HG02571 (cell line): ENCODE data around the gene CHRNB1.
"Not testable (repeated sequence)": the region's sequence is repeated elsewhere in the genome, so short reads cannot be mapped to it uniquely, and the experiment has no call there.

Experiments
- ATAC-seq: cut with Tn5 transposase; IDR thresholded peaks from one replicate; pipeline ENCODE4 v1.9.1; 2021; ENCODE audit warnings: mild to moderate bottlenecking, moderate library complexity; ENCODE audit not compliant: unreplicated experiment

CHRNB1 gene

DNA sequence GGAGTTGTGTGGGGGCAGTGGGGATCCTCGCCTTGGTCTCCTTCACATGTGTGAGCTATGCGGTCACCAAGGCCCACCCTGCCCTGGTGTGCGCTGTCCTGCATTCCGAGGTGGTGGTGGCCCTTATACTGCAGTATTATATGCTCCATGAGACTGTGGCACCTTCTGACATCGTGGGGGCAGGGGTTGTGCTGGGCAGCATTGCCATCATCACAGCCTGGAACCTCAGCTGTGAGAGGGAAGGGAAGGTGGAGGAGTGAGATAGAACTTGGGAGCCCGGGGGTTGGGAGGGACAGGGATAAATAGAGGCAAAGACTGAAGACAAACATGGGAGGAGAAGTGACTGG lies 37.9 kb downstream of the CHRNB1 start:
- not testable (repeated sequence) for ATAC-seq

DNA sequence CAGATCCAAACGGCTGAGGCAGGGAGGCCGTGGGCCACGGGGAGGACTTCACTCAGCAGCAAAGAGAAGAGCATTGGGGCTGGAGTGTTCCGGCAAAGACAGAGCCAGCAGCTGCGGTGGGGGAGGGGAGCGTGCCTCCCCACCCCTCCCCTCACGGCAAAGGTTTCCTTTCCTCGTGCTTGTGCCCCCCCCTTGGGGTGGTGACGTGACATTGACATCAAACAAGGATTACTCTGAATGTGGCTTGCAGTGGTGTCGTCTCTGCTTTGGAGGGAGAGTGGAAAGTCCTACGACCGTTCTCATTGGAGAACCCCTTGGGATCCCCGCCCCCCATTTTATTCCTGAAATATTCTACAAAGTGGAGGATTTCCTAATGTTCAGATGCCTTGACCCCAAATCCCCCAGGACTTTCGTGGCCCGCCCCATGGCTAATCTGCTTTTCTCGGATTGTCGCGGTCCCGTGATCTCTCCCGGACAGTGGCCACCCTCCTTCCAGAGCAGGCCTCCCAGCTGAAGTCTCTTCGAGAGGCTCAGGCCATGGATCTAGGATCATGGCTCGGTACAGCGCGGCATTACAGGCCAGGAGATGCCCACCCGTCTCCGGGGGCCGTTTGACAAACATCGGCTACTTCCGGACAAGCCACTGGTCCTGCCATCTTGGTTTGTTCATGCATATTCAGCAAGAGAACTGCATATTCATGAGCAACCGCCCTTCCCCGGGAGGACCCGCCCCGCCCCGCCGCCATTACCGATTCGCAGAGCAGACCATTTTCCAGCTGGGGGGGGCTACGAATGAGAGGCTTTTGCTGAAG lies 38.6 kb downstream of the CHRNB1 start:
- peak; percentile 39 for ATAC-seq

DNA sequence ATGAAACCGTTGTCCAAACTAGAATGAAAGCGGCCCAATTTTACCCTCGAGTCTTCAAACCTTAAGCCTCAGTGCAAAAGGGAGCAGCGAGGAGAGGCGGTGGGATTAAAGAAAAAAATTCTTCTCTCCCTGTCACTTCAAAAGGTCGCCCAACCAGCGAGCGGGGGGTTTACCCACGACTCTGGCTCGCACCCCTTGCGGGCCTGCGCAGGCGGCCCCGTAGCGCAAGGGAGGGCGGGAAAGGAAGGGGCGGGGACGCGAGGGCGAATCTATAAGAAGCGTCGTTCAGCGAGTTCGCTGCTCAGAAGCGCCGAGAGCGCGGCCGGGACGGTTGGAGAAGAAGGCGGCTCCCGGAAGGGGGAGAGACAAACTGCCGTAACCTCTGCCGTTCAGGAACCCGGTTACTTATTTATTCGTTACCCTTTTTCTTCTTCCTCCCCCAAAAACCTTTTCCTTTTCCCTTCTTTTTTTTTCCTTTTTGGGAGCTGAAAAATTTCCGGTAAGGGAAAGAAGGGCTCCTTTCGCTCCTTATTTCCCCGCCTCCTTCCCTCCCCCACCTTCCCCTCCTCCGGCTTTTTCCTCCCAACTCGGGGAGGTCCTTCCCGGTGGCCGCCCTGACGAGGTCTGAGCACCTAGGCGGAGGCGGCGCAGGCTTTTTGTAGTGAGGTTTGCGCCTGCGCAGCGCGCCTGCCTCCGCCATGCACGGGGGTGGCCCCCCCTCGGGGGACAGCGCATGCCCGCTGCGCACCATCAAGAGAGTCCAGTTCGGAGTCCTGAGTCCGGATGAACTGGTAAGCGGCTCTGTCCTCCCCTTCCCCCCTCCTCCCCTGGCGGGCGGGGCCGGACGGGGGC lies 39.4 kb downstream of the CHRNB1 start, which contains the start of gene POLR2A:
Gene POLR2A, plus strand, starts transcription at position 300 of the 852 bp plus-strand sequence.
- ATAC-seq = peak; percentile 61

DNA sequence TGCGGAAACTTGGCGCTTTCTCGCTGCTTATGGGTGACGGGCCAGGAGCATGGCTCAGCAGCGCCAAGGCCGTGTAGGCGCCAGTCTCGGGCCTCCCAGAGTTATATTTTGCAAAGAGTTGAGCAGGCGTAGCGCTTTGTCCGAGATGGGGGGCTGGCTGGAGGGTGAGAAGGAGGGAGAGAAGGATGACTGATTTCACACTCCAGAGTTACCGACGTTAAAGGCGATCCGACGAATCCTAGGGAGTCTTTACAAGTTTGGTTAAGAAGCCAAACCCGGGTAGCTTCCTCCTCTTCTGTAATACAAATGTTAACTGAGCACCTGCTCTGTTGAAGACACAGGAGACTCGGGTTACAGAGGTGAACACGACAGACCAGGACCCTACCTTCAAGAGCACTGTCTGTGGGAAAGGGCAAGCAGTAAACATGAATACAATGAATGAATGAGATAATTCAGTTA lies 40.1 kb downstream of the CHRNB1 start:
- ATAC-seq = no peak

DNA sequence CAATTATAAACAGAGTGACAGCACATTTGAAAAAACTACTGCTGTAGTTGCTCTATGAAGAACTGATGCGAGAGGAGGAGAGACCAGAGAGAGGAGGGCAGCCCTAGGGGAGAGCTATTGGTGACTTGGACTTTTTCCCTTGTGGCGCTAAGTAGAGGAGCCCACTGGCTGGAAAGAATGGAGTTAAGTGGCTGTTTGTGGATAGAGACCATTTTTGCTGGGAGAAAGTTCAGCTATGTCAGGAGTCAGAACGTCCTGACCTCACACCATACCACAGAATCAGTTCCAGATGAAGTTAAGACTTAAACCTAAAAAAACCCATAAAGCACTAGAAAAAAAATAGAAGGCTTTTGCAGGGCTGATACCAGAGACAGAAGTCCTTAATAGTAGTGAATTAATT lies 41.3 kb downstream of the CHRNB1 start:
- no peak for ATAC-seq

DNA sequence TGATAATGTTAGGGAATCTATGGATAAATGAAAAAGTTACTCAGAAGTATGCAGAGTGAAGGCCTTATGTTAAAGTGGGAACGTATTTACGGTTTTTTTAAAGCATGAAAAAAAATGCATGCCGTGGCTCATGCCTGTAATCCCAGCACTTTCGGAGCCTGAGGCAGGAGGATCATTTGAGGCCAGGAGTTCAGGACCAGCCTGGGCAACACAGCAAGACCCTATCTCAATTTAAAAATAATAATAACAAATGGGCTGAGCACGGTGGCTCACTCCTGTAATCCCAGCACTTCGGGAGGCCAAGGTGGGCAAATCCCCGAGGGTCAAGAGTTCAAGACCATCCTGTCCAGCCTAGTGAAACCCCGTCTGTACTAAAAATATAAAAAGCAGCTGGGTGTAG lies 45.3 kb downstream of the CHRNB1 start:
- no peak for ATAC-seq

DNA sequence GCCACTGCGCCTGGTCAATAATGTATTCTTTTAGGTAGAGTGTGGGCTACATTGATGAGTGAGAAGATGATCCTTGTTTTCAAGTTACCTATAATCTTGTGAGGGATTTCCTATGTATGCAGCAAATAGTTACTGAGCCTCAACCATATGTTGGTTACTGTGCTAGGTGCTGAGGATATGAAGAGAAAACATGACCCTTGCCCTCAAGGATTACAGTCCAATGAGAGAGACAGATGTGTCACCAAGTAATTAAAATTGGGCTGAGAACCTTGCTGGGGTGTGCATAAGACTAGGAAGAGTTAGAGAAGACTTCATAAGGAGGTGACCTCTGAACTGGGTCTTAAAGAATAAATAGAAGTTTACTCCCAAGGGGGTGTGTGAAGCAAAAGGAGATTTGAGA lies 46.7 kb downstream of the CHRNB1 start:
- no peak for ATAC-seq

DNA sequence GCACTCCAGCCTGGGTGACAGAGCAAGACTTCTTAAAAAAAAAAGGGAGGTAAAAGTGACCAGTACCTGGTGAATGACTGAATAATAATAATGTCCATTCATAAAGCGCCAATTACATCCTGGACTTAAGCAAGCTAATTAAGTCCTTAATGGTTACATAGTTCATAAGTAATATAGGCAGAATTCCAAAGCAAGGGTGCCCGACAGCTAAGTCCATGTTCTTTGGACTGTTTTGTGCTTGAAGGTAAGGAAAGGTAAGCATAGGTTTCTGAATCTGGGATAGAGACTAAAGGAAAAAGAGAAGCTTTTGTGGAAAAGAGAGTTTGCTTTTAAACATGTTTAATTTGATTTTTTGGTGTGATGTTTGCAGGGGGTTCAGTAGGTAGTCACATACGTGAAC lies 49.1 kb downstream of the CHRNB1 start:
- no peak for ATAC-seq

DNA sequence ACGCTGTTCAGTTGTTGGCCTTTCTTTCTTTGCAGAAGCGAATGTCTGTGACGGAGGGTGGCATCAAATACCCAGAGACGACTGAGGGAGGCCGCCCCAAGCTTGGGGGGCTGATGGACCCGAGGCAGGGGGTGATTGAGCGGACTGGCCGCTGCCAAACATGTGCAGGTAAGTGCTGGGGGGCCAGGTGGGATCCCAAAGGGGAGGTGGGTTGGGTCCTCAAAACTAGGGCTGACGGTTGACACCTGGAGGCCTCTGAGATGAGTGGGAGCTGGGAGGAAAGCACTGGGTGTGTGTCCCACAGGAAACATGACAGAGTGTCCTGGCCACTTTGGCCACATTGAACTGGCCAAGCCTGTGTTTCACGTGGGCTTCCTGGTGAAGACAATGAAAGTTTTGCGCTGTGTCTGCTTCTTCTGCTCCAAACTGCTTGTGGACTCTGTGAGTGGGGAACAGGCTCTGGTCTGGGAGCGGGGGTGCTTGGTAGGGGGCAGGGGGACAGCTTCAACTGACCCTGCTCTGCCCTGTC lies 51.1 kb downstream of the CHRNB1 start:
- ATAC-seq = no peak

DNA sequence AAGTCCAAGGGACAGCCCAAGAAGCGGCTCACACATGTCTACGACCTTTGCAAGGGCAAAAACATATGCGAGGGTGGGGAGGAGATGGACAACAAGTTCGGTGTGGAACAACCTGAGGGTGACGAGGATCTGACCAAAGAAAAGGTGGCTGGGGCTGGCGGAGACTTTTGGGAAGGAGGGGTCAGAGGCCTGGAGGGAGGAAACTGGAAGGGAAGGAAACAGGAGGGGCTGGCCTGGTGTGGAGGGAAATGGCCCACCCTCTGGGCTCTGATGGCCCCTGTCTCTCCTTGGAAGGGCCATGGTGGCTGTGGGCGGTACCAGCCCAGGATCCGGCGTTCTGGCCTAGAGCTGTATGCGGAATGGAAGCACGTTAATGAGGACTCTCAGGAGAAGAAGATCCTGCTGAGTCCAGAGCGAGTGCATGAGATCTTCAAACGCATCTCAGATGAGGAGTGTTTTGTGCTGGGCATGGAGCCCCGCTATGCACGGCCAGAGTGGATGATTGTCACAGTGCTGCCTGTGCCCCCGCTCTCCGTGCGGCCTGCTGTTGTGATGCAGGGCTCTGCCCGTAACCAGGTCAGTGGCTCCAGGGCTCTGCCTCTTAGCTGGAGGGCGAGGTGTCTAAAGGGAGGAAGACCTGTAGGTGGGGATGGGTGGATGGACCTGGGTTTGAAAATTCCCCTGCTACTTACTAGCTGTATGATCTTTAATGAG lies 51.8 kb downstream of the CHRNB1 start:
- ATAC-seq = no peak

DNA sequence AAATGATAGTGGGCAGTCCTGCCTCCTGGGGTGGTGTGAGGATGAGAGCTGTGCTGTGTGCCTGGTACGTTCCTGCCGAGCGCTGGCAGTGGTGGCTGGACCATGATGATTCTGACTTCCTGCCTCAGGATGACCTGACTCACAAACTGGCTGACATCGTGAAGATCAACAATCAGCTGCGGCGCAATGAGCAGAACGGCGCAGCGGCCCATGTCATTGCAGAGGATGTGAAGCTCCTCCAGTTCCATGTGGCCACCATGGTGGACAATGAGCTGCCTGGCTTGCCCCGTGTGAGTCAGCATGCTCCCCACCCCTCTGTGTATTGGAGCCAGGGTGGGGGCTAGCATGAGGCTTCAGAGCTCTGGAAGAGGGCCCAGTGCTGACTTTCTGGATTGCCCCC lies 52.4 kb downstream of the CHRNB1 start:
- ATAC-seq = no peak

DNA sequence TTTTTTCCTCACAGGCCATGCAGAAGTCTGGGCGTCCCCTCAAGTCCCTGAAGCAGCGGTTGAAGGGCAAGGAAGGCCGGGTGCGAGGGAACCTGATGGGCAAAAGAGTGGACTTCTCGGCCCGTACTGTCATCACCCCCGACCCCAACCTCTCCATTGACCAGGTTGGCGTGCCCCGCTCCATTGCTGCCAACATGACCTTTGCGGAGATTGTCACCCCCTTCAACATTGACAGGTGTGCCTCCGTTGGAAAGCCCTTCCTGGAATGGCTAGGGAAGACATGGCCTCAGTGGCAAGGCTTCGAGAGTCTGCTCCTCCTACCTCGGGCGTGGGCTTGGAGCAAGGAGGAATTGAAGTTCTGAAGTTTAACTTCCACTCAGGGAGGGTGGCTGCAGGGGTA lies 52.8 kb downstream of the CHRNB1 start:
- no peak for ATAC-seq

DNA sequence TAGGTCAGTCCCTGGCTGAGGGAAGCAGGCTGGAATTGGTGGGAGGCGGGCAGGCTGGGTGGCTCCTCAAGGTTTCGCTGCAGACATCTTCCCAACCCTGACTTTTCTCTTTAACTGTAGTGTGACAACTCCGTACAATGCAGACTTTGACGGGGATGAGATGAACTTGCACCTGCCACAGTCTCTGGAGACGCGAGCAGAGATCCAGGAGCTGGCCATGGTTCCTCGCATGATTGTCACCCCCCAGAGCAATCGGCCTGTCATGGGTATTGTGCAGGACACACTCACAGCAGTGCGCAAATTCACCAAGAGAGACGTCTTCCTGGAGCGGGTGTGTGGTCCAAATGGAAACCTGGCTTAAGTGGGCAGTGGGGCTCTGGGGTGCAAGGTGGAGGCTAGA lies 54.3 kb downstream of the CHRNB1 start:
- no peak for ATAC-seq

DNA sequence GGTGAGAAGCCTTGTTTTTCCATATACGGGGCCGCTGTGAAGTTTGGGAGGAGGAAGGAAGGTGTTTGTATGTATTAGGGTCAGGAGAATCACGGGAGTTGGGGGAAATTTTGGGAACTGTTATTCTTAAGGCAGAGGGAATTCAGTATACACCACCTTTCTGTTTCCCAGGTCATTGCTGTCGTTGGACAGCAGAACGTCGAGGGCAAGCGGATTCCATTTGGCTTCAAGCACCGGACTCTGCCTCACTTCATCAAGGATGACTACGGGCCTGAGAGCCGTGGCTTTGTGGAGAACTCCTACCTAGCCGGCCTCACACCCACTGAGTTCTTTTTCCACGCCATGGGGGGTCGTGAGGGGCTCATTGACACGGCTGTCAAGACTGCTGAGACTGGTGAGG lies 56.9 kb downstream of the CHRNB1 start:
- no peak for ATAC-seq

DNA sequence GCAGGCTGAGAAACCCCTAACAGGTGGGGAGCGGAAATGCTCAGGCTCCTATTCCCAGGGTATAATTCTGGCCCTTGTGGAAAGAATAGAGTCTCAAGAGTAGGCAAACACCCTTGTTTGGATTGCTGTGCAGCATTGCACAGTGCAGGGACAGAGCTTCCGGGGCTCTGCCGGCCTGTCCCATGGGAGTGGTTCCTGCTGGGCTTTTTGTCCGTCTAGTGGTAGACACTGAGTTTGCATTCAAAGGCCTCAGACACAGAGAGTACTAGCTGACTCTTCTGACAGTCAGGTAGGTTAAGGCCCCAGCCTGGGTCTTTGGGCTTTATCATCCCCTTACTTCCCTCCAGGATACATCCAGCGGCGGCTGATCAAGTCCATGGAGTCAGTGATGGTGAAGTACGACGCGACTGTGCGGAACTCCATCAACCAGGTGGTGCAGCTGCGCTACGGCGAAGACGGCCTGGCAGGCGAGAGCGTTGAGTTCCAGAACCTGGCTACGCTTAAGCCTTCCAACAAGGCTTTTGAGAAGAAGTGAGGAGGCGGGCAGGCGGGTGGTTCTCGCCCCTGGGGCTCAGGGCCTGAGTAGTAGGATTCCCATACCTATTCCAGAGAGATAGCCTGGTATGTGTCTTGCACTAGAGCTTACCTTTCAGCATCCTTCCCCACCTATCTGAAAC lies 57.4 kb downstream of the CHRNB1 start:
- no peak for ATAC-seq

DNA sequence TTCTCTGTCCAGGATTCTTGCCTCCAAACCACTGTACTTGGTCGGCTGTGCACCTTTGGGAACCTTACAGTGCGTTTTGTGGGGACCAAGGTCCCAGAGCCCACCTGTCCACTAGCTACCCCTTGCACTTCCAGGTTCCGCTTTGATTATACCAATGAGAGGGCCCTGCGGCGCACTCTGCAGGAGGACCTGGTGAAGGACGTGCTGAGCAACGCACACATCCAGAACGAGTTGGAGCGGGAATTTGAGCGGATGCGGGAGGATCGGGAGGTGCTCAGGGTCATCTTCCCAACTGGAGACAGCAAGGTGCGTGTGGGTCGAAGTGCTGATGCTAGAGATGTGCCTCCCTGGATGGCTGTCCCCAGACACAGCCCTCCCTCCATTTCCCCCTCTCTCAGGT lies 58.1 kb downstream of the CHRNB1 start:
- no peak for ATAC-seq

DNA sequence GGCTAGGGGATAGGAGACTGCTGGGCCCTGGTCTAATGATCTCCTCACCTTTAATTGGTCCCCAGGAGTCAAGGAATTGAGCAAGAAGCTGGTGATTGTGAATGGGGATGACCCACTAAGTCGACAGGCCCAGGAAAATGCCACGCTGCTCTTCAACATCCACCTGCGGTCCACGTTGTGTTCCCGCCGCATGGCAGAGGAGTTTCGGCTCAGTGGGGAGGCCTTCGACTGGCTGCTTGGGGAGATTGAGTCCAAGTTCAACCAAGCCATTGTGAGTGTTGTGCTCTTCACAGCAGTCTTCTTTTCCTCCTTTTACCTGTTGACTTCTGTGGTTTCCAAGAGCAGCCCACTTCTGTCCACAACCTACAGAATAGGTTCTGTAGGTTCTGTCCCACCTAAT lies 58.7 kb downstream of the CHRNB1 start:
- ATAC-seq = no peak
